Astrocyte (in vitro differentiated cells and primary cell): ENCODE results near the gene DNTT. TPM values are rescaled to one million over a fixed set of nuclear protein-coding genes. Genes with fewer than 3 reads are reported as not detected.

ENCODE experiments used
- DNase-seq: peaks from one replicate; pipeline ENCODE4 v3.0.0-alpha.2; 2010; ENCODE audit warnings: low read depth
- FAIRE-seq: peaks from 2 replicates; lab custom pipeline; 2011; peaks lifted over from hg19 to GRCh38; lab: Jason Lieb, UNC
- H2AFZ ChIP-seq: 2 replicates; pipeline ENCODE4 v1.6.0; 2012; ENCODE audit warnings: low read depth, low read length, inconsistent platforms
- H3K27ac ChIP-seq: 2 replicates; pipeline ENCODE4 v1.5.1; 2011; ENCODE audit warnings: low read depth, low read length, inconsistent platforms
- H3K27me3 ChIP-seq: 2 replicates; pipeline ENCODE4 v1.6.0; 2011; ENCODE audit warnings: low read length, inconsistent platforms; ENCODE audit not compliant: insufficient read depth
- H3K36me3 ChIP-seq: 2 replicates; pipeline ENCODE4 v1.5.1; 2011; ENCODE audit warnings: low read length, inconsistent platforms; ENCODE audit not compliant: insufficient read depth
- H3K4me1 ChIP-seq: 2 replicates; pipeline ENCODE4 v1.5.1; 2011; ENCODE audit warnings: low read length, inconsistent platforms; ENCODE audit not compliant: insufficient read depth
- H3K4me2 ChIP-seq: 2 replicates; pipeline ENCODE4 v1.6.0; 2012; ENCODE audit warnings: low read length, inconsistent platforms
- H3K4me3 ChIP-seq: 2 replicates; pipeline ENCODE4 v1.5.1; 2011; ENCODE audit warnings: low read depth, mild to moderate bottlenecking, low read length, inconsistent platforms; ENCODE audit not compliant: insufficient read depth
- H3K79me2 ChIP-seq: 2 replicates; pipeline ENCODE4 v1.6.0; 2012; ENCODE audit warnings: mild to moderate bottlenecking, low read length, inconsistent platforms; ENCODE audit not compliant: insufficient read depth
- H3K9ac ChIP-seq: 2 replicates; pipeline ENCODE4 v1.6.0; 2012; ENCODE audit warnings: mild to moderate bottlenecking, low read length, inconsistent platforms
- H3K9me3 ChIP-seq: 2 replicates; pipeline ENCODE4 v1.5.1; 2012; ENCODE audit warnings: low read depth, mild to moderate bottlenecking, low read length, inconsistent platforms; ENCODE audit not compliant: insufficient read depth
- H4K20me1 ChIP-seq: 2 replicates; pipeline ENCODE4 v1.6.0; 2012; ENCODE audit warnings: low read length, inconsistent platforms; ENCODE audit not compliant: insufficient read depth
- H3K27ac Mint-ChIP-seq: one replicate; pipeline ENCODE4 v1.8.0; 2021; ENCODE audit warnings: mild to moderate bottlenecking, mixed read lengths; ENCODE audit not compliant: unreplicated experiment
- H3K27me3 Mint-ChIP-seq: one replicate; pipeline ENCODE4 v1.8.0; 2021; ENCODE audit warnings: low read depth, mixed read lengths; ENCODE audit not compliant: unreplicated experiment
- H3K36me3 Mint-ChIP-seq: one replicate; pipeline ENCODE4 v1.8.0; 2021; ENCODE audit warnings: low read depth, mixed read lengths; ENCODE audit not compliant: unreplicated experiment
- H3K4me1 Mint-ChIP-seq: one replicate; pipeline ENCODE4 v1.8.0; 2021; ENCODE audit warnings: low read depth, mixed read lengths; ENCODE audit not compliant: unreplicated experiment
- H3K4me3 Mint-ChIP-seq: one replicate; pipeline ENCODE4 v1.8.0; 2021; ENCODE audit warnings: mild to moderate bottlenecking, moderate library complexity, mixed read lengths; ENCODE audit not compliant: unreplicated experiment
- H3K9me3 Mint-ChIP-seq: one replicate; pipeline ENCODE4 v1.8.0; 2021; ENCODE audit warnings: mild to moderate bottlenecking, mixed read lengths; ENCODE audit not compliant: unreplicated experiment
- EZH2 ChIP-seq: IDR thresholded peaks from 2 replicates; pipeline ENCODE4 v1.6.1; 2012; ENCODE audit warnings: mild to moderate bottlenecking, low read length, inconsistent platforms; ENCODE audit not compliant: insufficient read depth
- total RNA-seq: library from RNA; stranded (reverse); gene quantifications from 2 replicates; pipeline ENCODE4 v1.2.1, GENCODE V29; 2021
- TF ChIP-seq, protein P1 (sequence below): IDR thresholded peaks from 2 replicates; pipeline ENCODE4 v1.5.1; 2011; ENCODE audit warnings: low read depth, mild to moderate bottlenecking, inconsistent platforms, low read length, moderate library complexity; ENCODE audit not compliant: insufficient read depth

The DNTT gene
- total RNA-seq, 1 donor from 2014 or later, result not detected

DNA sequence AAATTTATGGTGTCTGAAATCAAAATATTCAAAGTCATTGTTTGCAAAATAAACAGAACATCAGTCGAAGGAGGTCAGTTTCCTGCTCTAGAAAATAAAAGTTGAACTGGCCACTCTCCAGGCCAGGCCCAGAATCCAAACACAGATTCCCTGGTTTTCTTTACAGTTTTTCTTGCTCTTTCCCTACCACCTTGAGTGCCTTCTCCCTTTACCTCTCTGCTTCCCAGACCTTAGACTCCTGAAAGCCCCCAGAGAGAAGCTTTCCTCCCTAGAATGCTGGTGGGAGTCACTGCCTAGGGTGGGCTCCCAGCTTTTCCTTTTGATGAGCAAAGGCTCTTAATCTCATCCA lies 6.1 kb downstream of the DNTT start:
- no peaks in the 10 kb centered on the region for H3K9me3 Mint-ChIP-seq
- no peaks in the 10 kb centered on the region for H3K79me2 ChIP-seq
- H3K9ac ChIP-seq, result no peak overlapping the region
- no peaks in the 10 kb centered on the region for H4K20me1 ChIP-seq
- H3K4me1 Mint-ChIP-seq, result no peaks in the 10 kb centered on the region
- no peak overlapping the region for H3K4me3 ChIP-seq
- no peaks in the 10 kb centered on the region for H3K36me3 Mint-ChIP-seq
- peaks cover 6% of the 10 kb centered on the region for H3K27me3 Mint-ChIP-seq
- DNase-seq (no peak), FAIRE-seq (no peak)
- H3K4me2 ChIP-seq, result no peak overlapping the region
- H3K9me3 ChIP-seq, result no peaks in the 10 kb centered on the region
- no peak overlapping the region for H2AFZ ChIP-seq
- H3K36me3 ChIP-seq, result no peaks in the 10 kb centered on the region
- peaks cover 4% of the 10 kb centered on the region for H3K27me3 ChIP-seq
- no peak overlapping the region for H3K4me3 Mint-ChIP-seq
- TF ChIP-seq EZH2, result no peak
- TF ChIP-seq, protein P1, sequence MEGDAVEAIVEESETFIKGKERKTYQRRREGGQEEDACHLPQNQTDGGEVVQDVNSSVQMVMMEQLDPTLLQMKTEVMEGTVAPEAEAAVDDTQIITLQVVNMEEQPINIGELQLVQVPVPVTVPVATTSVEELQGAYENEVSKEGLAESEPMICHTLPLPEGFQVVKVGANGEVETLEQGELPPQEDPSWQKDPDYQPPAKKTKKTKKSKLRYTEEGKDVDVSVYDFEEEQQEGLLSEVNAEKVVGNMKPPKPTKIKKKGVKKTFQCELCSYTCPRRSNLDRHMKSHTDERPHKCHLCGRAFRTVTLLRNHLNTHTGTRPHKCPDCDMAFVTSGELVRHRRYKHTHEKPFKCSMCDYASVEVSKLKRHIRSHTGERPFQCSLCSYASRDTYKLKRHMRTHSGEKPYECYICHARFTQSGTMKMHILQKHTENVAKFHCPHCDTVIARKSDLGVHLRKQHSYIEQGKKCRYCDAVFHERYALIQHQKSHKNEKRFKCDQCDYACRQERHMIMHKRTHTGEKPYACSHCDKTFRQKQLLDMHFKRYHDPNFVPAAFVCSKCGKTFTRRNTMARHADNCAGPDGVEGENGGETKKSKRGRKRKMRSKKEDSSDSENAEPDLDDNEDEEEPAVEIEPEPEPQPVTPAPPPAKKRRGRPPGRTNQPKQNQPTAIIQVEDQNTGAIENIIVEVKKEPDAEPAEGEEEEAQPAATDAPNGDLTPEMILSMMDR, result no peak
- H3K27ac Mint-ChIP-seq, result no peak overlapping the region
- no peak overlapping the region for H3K27ac ChIP-seq
- no peaks in the 10 kb centered on the region for H3K4me1 ChIP-seq

DNA sequence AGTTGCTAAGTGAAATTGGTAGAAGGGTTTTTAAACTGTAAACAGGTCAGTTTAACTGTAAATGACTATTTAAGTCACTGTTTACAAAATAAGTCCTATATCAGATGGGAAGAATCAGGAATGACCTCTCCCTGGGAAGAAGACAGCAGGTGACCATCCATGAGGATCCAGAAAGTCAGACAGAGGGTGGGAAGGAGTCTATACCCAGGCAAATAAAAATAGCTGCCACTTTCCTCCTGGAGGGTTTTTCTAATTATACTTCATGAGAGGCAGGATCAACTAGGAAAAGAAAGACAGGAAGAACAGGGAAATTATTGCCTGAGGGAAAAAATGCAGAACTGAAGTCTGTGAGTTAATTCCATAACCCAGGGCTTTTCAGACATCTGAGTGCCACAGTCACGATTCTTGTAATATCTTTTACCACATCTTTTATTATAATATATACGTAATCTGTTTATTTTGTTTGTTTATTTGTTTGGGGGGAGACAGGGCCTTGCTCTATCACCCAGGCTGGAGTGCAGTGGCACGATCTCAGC lies 7.0 kb downstream of the DNTT start:
- H3K27ac ChIP-seq, result no peak overlapping the region
- Mint-ChIP-seq H3K9me3 (no peaks in the 10 kb centered on the region), H3K27me3 (peaks cover 6% of the 10 kb centered on the region), H3K36me3 (no peaks in the 10 kb centered on the region), H3K27ac (no peak overlapping the region), H3K4me3 (no peak overlapping the region), H3K4me1 (no peaks in the 10 kb centered on the region)
- no peak overlapping the region for H3K4me3 ChIP-seq
- TF ChIP-seq, protein P1, result no peak
- no peak for TF ChIP-seq EZH2
- no peak overlapping the region for H2AFZ ChIP-seq
- no peaks in the 10 kb centered on the region for H3K36me3 ChIP-seq
- H3K9ac ChIP-seq, result no peak overlapping the region
- H4K20me1 ChIP-seq, result no peaks in the 10 kb centered on the region
- peaks cover 4% of the 10 kb centered on the region for H3K27me3 ChIP-seq
- DNase-seq (no peak), FAIRE-seq (no peak)
- H3K4me2 ChIP-seq, result no peak overlapping the region
- no peaks in the 10 kb centered on the region for H3K9me3 ChIP-seq
- no peaks in the 10 kb centered on the region for H3K4me1 ChIP-seq
- H3K79me2 ChIP-seq, result no peaks in the 10 kb centered on the region

DNA sequence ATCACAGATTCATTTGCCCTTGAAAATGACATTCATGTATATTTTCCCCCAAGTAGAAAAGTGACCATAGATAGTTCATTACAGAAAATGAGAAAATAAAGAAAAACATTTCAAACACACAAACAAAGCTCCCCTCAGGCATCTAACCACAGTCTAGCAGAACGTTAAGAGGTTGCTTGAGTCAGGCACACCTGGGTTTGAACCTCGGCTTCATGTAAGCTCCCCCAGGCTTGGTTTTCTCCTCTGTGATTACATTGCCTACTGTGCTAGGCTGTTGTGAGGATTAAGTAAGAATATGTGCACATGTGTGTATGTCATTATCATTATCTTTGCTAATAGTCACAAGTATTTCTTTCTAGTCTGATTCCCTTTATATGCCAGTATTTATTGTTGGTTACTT lies 9.1 kb downstream of the DNTT start:
- no peaks in the 10 kb centered on the region for H3K4me1 ChIP-seq
- H3K9me3 ChIP-seq, result no peaks in the 10 kb centered on the region
- Mint-ChIP-seq H3K27ac (no peak overlapping the region), H3K4me1 (no peaks in the 10 kb centered on the region), H3K36me3 (no peaks in the 10 kb centered on the region), H3K4me3 (no peak overlapping the region), H3K27me3 (peaks cover 5% of the 10 kb centered on the region), H3K9me3 (no peaks in the 10 kb centered on the region)
- H3K9ac ChIP-seq, result no peak overlapping the region
- H3K27ac ChIP-seq, result no peak overlapping the region
- TF ChIP-seq EZH2, result no peak
- TF ChIP-seq, protein P1, result no peak
- peaks cover 4% of the 10 kb centered on the region for H3K27me3 ChIP-seq
- no peaks in the 10 kb centered on the region for H3K36me3 ChIP-seq
- no peak overlapping the region for H3K4me3 ChIP-seq
- no peak overlapping the region for H2AFZ ChIP-seq
- no peaks in the 10 kb centered on the region for H4K20me1 ChIP-seq
- no peak overlapping the region for H3K4me2 ChIP-seq
- DNase-seq (no peak), FAIRE-seq (no peak)
- no peaks in the 10 kb centered on the region for H3K79me2 ChIP-seq
